Stimulated activated CD4-positive, alpha-beta T cell treated with anti-CD3 and anti-CD28 coated beads, TNF-alpha, amount 100 ng/mL, for 48 hours (primary cell): Measurements from ENCODE around the gene CLEC6A.
"Not testable (repeated sequence)": the region's sequence is repeated elsewhere in the genome, so short reads cannot be mapped to it uniquely, and the experiment has no call there.

Experiments used
- DNase-seq, 3 donors: peaks; one replicate each; pipeline ENCODE4 v3.0.0-alpha.2; 2020; ENCODE audit warnings: low read depth in 3 of 3

CLEC6A gene

DNA sequence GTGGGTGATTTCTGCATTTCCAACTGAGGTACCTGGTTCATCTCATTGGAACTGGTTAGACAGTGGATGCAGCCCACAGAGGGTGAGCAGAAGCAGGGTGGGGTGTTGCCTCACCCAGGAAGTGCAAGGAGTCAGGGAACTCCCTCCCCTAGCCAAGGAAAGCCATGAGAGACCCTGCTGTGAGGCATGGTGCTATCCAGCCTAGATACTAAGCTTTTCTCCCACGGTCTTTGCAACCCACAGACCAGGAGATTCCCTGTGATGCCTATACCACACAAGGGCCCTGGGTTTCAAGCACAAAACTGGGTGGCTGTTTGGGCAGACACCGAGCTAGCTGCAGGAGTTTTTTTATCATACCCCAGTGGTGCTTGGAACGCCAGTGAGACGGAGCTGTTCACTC lies 39.9 kb downstream of the CLEC6A start:
- not testable (repeated sequence) for DNase-seq

GRCh38 chr12:8496074-8496473 lies 40.3 kb downstream of the CLEC6A start:
- DNase-seq = not testable (repeated sequence)

- DNase-seq = no peak
Measured at GRCh38 chr12:8499616-8500015, 43.9 kb downstream of the CLEC6A start.

DNA sequence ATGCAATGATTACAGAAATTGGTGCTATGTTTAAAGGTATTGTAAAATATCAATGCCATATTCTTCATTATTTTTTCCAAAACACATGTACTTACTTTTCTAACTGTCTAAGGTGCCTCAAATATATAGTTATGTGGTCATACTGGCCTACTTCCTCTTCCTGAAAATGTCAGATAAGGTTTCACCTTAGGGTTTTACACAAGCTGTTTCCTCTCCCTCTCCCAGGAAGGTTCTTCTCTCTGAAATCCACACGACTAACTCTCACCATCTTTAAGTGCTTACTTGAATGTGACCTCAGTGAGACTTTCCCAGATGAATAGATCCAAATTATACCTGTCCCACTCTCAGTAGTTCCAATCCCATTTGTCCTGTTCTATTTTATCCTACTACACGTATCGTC lies 46.0 kb downstream of the CLEC6A start:
- DNase-seq = no peak

- DNase-seq = no peak
Measured at GRCh38 chr12:8504351-8504750, 48.6 kb downstream of the CLEC6A start.

GRCh38 chr12:8507596-8507995 lies 51.8 kb downstream of the CLEC6A start:
- DNase-seq = no peak

- DNase-seq = no peak
Measured at GRCh38 chr12:8508223-8508622, 52.5 kb downstream of the CLEC6A start.

DNA sequence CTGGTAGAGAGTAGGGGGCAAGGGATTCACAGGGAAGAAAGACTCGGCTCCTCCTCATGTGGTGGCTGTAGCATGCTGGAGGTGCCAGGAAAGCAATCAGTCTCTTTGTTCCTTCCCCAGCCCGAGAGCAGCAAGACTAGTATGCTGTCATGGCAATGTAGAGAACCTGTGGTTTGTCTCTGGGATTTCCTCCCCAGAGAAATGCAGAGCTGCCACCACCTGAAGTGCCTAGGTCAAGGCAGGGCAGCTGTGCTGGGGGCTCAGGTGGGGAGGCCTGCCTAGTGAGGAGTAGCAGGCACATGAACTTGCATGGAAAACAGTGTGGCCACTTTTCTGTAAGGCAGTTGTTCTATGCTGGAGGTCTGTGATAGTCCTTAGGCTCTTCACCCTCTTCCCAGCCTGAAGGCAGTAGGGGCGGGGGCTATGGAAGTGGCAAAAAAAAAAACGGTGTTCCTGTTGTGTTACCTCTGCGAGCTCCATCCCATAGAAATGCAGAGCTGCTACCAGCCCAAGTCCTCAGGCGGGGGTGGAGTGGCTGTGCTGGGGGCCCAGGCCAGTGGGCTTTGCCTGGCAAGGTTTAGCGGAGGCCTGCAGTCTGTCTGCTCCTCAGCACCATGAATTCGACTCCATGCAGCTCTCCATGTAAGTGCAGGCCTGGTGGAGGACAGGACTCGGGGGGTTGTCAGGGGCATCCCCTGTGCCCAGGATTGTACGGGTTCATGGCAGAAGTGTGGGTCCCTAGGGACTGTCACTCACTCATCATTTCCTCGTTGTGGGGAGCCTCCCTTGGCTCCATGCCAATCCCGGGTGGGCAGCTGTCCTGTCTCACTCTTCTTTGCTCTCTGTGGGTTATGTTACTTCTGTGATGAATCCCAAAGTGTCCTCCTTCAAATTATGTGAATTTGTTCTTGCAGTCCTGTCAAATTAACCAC lies 53.4 kb downstream of the CLEC6A start:
- DNase-seq = no peak

DNA sequence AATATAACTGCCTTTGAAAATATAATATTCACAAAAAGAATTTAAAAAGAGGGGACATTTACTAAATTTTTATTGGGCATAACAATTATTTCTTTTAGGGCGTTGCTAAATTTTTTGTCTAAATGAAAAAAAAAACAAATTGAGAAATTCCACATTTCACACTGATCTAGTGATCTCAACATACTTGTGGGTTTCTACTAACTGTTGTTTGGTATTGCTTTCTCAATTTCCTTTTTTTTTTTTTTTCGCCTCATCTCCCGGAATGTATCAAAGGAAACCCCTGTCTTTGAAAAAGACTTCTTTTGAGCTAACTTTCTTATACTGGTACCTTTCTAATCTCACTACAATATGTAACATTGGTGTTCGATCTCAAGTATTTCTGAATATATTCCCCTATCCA lies 57.5 kb downstream of the CLEC6A start, which contains the start of gene CLEC4D:
Gene CLEC4D, plus strand, starts transcription at position 248 of the 400 bp plus-strand sequence. CDS start 230 bp downstream, outside the sequence.
- no peak for DNase-seq

GRCh38 chr12:8517971-8518370 lies 62.2 kb downstream of the CLEC6A start:
- DNase-seq = no peak

GRCh38 chr12:8519171-8519570 lies 63.4 kb downstream of the CLEC6A start:
- DNase-seq = no peak

- no peak for DNase-seq
Measured at GRCh38 chr12:8527250-8528130, 71.7 kb downstream of the CLEC6A start.
